Measurements from ENCODE around the gene PNPLA3. TPM values are rescaled to one million over a fixed set of nuclear protein-coding genes. Genes with fewer than 3 reads are reported as not detected.

PNPLA3 gene
- total RNA-seq, 1 donor from 2014 or later, result 6.9 TPM

- Histone ChIP-seq H3K27me3 (ENCODE audit: low read depth) (no peaks in the 10 kb centered on the region), H3K9me3 (no peaks in the 10 kb centered on the region), H3K4me3 (no peak overlapping the region), H3K36me3 (peaks cover 99% of the 10 kb centered on the region), H3K27ac (no peak overlapping the region), H3K4me1 (no peaks in the 10 kb centered on the region)
- intact Hi-C loops (cut with DNase I), result no loop called here
- ATAC-seq, result no peak
- no peak for TF ChIP-seq CTCF (IDR thresholded peaks at IDR 0.05)
- DNase-seq, result no peak
Observed at GRCh38 chr22:43983808-43984207, 60.2 kb downstream of the PNPLA3 start.

GRCh38 chr22:43985532-43985931 is 61.9 kb downstream of the PNPLA3 start:
- H3K27me3 ChIP-seq (ENCODE audit: low read depth), result no peaks in the 10 kb centered on the region
- no peak for TF ChIP-seq CTCF (IDR thresholded peaks at IDR 0.05)
- H3K36me3 ChIP-seq, result peaks cover 100% of the 10 kb centered on the region
- H3K27ac ChIP-seq, result no peak overlapping the region
- intact Hi-C loops (cut with DNase I), result no loop called here
- peak; percentile 28 for DNase-seq
- H3K4me1 ChIP-seq, result no peaks in the 10 kb centered on the region
- H3K4me3 ChIP-seq, result no peak overlapping the region
- H3K9me3 ChIP-seq, result no peaks in the 10 kb centered on the region
- no peak for ATAC-seq

- intact Hi-C loops (cut with DNase I), result no loop called here
- H3K4me1 ChIP-seq, result peaks cover 2% of the 10 kb centered on the region
- no peaks in the 10 kb centered on the region for H3K9me3 ChIP-seq
- no peak overlapping the region for H3K4me3 ChIP-seq
- ATAC-seq (no peak), DNase-seq (no peak)
- peaks cover 99% of the 10 kb centered on the region for H3K36me3 ChIP-seq
- H3K27me3 ChIP-seq (ENCODE audit: low read depth), result no peaks in the 10 kb centered on the region
- TF ChIP-seq CTCF (IDR thresholded peaks at IDR 0.05), result no peak
- H3K27ac ChIP-seq, result no peak overlapping the region
Observed at GRCh38 chr22:43988116-43988820, 64.7 kb downstream of the PNPLA3 start.

- intact Hi-C loops (cut with DNase I), result no loop called here
- H3K27ac ChIP-seq, result no peak overlapping the region
- H3K27me3 ChIP-seq (ENCODE audit: low read depth), result no peaks in the 10 kb centered on the region
- peaks cover 99% of the 10 kb centered on the region for H3K36me3 ChIP-seq
- no peak overlapping the region for H3K4me3 ChIP-seq
- ATAC-seq (no peak), DNase-seq (no peak)
- H3K9me3 ChIP-seq, result no peaks in the 10 kb centered on the region
- no peak for TF ChIP-seq CTCF (IDR thresholded peaks at IDR 0.05)
- H3K4me1 ChIP-seq, result peaks cover 5% of the 10 kb centered on the region
Observed at GRCh38 chr22:43988960-43989359, 65.4 kb downstream of the PNPLA3 start.

- H3K4me1 ChIP-seq, result peaks cover 5% of the 10 kb centered on the region
- intact Hi-C loops (cut with DNase I), result no loop called here
- H3K4me3 ChIP-seq, result no peak overlapping the region
- peak; percentile 23 for DNase-seq
- H3K27ac ChIP-seq, result no peak overlapping the region
- ATAC-seq, result no peak
- no peaks in the 10 kb centered on the region for H3K27me3 ChIP-seq (ENCODE audit: low read depth)
- H3K9me3 ChIP-seq, result no peaks in the 10 kb centered on the region
- peaks cover 99% of the 10 kb centered on the region for H3K36me3 ChIP-seq
- no peak for TF ChIP-seq CTCF (IDR thresholded peaks at IDR 0.05)
Observed at GRCh38 chr22:43990044-43990443, 66.4 kb downstream of the PNPLA3 start.

Measured in lower lobe of right lung (tissue), 2 donors.